ENCODE measurements around the gene MAP2K7.

Gene MAP2K7

DNA sequence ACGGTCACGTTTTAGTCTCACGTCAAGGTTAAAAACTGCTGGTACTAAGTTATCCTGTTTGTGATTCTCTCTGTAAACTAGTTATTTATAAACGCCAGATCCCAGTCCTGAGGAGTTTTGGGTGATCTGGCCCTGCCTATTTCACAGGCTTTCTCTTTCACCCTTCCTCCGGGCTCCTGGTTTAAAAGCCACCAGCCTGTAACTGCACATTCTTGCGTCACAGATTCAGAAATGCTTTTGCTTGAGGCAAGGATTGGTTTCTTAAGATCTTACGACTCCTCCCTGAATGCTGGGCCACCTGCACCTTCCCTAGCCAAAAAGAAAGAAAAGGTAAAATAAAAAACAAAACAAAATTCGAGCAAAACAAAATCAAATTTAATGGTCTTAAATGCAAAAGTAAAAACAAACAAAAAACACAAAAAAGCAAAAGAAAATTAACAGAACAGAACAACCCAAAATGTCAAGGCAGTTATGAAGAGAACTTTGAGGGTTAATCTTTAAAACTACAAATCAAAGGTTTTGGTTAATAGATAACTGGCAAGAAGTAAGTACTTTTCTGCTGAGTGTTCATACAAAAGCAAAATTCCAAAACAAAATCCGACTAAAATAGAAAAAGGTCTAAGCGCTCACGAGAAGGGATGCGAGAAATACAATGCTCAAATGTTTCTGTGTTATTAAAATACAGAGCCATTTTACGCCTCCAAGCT, 58.4 kb downstream of the MAP2K7 start:
- no peak overlapping the region for H3K23ac ChIP-seq (ENCODE audit: low read length in 2 of 2)
- H3K4me1 ChIP-seq (ENCODE audit: control insufficient read depth, insufficient read depth, low read depth, low read length) = peaks cover 11% of the 10 kb centered on the region
- no peaks in the 10 kb centered on the region for H3K9me3 ChIP-seq (ENCODE audit: control insufficient read depth, low read length)
- no peak overlapping the region for H2BK15ac ChIP-seq (ENCODE audit: low read depth, poor library complexity, severe bottlenecking)
- H3K27ac ChIP-seq (ENCODE audit: low read length, poor library complexity, severe bottlenecking) = peak overlapping the region; percentile 63
- no peak overlapping the region for H3K18ac ChIP-seq (ENCODE audit: low read depth in 1 of 2, low read length in 2 of 2)
- H3K79me1 ChIP-seq (replicated peaks; ENCODE audit: low read length, poor library complexity, severe bottlenecking) = peaks cover 44% of the 10 kb centered on the region
- H3K36me3 ChIP-seq (ENCODE audit: control insufficient read depth in 1 of 2, insufficient read depth in 2 of 2, low read depth in 1 of 2, low read length in 2 of 2) = peaks cover 62 to 83% of the 10 kb centered on the region in 2 experiments
- no peak overlapping the region for H2BK120ac ChIP-seq (ENCODE audit: low read depth, low read length)
- no peak overlapping the region for H2BK12ac ChIP-seq (ENCODE audit: low read length in 2 of 2)
- no peak for DNase-seq
- no peak overlapping the region for H2AFZ ChIP-seq (ENCODE audit: low read depth, low read length)
- H3K9ac ChIP-seq (ENCODE audit: low read length) = no peak overlapping the region
- no peak overlapping the region for H4K91ac ChIP-seq (ENCODE audit: low read length)
- no peak overlapping the region for H3K4me3 ChIP-seq (ENCODE audit: insufficient read depth in 1 of 2, low read depth in 1 of 2, low read length in 2 of 2)
- no peak overlapping the region for H3K4me2 ChIP-seq (ENCODE audit: low read length, poor library complexity, severe bottlenecking)
- H2AK5ac ChIP-seq (ENCODE audit: low read length, severe bottlenecking) = no peak overlapping the region
- no peaks in the 10 kb centered on the region for H3K27me3 ChIP-seq (ENCODE audit: control insufficient read depth in 1 of 2, insufficient read depth in 1 of 2, low read length in 2 of 2)
- H4K8ac ChIP-seq (ENCODE audit: low read length) = no peak overlapping the region
- no peak overlapping the region for H3K14ac ChIP-seq (ENCODE audit: low read length in 2 of 2)
- H3K4ac ChIP-seq (ENCODE audit: low read depth in 1 of 2, low read length in 2 of 2) = no peak overlapping the region
- WGBS = 95% methylated on average over 10 of the region's 13 CpGs
- no peak overlapping the region for H2BK5ac ChIP-seq (ENCODE audit: low read depth, low read length, poor library complexity, severe bottlenecking)

DNA sequence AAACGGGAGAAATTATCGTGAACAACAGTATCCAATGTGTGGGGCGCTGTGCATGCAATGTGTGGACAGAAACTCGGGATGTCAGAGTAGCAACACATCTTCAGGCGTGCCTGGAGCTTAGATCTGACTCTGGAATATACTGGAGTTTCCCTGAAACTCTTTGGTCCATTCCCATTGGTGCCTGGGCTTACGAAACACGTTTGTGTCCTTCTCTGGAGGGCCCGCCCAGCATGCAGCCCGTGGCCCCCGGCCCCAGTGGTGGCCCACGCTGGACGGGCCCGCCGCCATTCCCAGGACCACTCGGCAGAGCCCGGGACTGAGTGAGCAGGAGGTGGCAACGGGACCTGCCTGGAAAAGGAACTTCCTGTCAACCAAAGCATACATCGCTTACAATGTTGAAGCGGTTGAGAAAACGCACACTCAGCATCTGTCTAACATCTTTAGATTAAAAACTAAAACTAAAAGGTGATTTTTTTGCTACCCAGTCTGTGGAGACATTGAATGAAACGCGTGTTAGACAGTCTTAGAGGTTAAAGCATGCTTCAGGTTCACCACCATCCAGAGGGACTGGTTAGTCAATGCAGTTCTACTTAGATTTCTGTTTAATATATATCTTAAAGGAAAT, 59.1 kb downstream of the MAP2K7 start:
- peaks cover 50% of the 10 kb centered on the region for H3K79me1 ChIP-seq (replicated peaks; ENCODE audit: low read length, poor library complexity, severe bottlenecking)
- no peak overlapping the region for H3K9ac ChIP-seq (ENCODE audit: low read length)
- H3K23ac ChIP-seq (ENCODE audit: low read length in 2 of 2) = no peak overlapping the region
- H3K14ac ChIP-seq (ENCODE audit: low read length in 2 of 2) = no peak overlapping the region
- H3K18ac ChIP-seq (ENCODE audit: low read depth in 1 of 2, low read length in 2 of 2) = no peak overlapping the region
- no peak overlapping the region for H2AK5ac ChIP-seq (ENCODE audit: low read length, severe bottlenecking)
- no peak overlapping the region for H2BK15ac ChIP-seq (ENCODE audit: low read depth, poor library complexity, severe bottlenecking)
- peaks cover 11% of the 10 kb centered on the region for H3K4me1 ChIP-seq (ENCODE audit: control insufficient read depth, insufficient read depth, low read depth, low read length)
- no peak overlapping the region for H3K4ac ChIP-seq (ENCODE audit: low read depth in 1 of 2, low read length in 2 of 2)
- no peak overlapping the region for H2BK120ac ChIP-seq (ENCODE audit: low read depth, low read length)
- H2BK12ac ChIP-seq (ENCODE audit: low read length in 2 of 2) = no peak overlapping the region
- no peak overlapping the region for H4K91ac ChIP-seq (ENCODE audit: low read length)
- H3K4me2 ChIP-seq (ENCODE audit: low read length, poor library complexity, severe bottlenecking) = no peak overlapping the region
- H4K8ac ChIP-seq (ENCODE audit: low read length) = no peak overlapping the region
- H2AFZ ChIP-seq (ENCODE audit: low read depth, low read length) = no peak overlapping the region
- H3K27ac ChIP-seq (ENCODE audit: low read length, poor library complexity, severe bottlenecking) = peak overlapping the region; percentile 17
- no peaks in the 10 kb centered on the region for H3K27me3 ChIP-seq (ENCODE audit: control insufficient read depth in 1 of 2, insufficient read depth in 1 of 2, low read length in 2 of 2)
- peaks cover 62 to 87% of the 10 kb centered on the region in 2 experiments for H3K36me3 ChIP-seq (ENCODE audit: control insufficient read depth in 1 of 2, insufficient read depth in 2 of 2, low read depth in 1 of 2, low read length in 2 of 2)
- DNase-seq = no peak
- no peaks in the 10 kb centered on the region for H3K9me3 ChIP-seq (ENCODE audit: control insufficient read depth, low read length)
- no peak overlapping the region for H2BK5ac ChIP-seq (ENCODE audit: low read depth, low read length, poor library complexity, severe bottlenecking)
- WGBS = 97% methylated on average over 19 of the region's 22 CpGs
- no peak overlapping the region for H3K4me3 ChIP-seq (ENCODE audit: insufficient read depth in 1 of 2, low read depth in 1 of 2, low read length in 2 of 2)

DNA sequence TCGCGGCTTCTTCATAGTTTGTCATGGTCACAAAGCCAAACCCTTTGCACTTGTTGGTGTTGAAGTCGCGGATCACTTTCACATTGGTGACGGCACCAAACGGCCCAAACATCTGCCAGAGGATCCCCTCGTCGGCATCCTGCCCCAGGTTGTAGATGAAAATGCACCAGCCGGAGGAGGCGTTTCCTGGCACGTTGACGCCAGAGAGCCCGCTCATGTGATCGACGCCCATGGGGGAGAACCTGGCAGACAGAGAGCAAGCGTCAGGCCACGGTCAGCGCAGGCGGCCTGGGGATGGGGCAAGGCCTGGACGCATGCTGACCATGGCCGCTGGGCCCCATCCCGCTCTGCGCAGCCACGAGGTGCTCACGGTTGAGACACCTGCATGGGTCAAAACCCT, 59.9 kb downstream of the MAP2K7 start:
- no peak overlapping the region for H2AK5ac ChIP-seq (ENCODE audit: low read length, severe bottlenecking)
- H3K9me3 ChIP-seq (ENCODE audit: control insufficient read depth, low read length) = no peaks in the 10 kb centered on the region
- peaks cover 63 to 91% of the 10 kb centered on the region in 2 experiments for H3K36me3 ChIP-seq (ENCODE audit: control insufficient read depth in 1 of 2, insufficient read depth in 2 of 2, low read depth in 1 of 2, low read length in 2 of 2)
- over 99% methylated on average over 25 of the region's 25 CpGs for WGBS
- no peak overlapping the region for H3K23ac ChIP-seq (ENCODE audit: low read length in 2 of 2)
- H3K4me3 ChIP-seq (ENCODE audit: insufficient read depth in 1 of 2, low read depth in 1 of 2, low read length in 2 of 2) = no peak overlapping the region
- no peak overlapping the region for H2BK15ac ChIP-seq (ENCODE audit: low read depth, poor library complexity, severe bottlenecking)
- H2BK5ac ChIP-seq (ENCODE audit: low read depth, low read length, poor library complexity, severe bottlenecking) = no peak overlapping the region
- H3K4me2 ChIP-seq (ENCODE audit: low read length, poor library complexity, severe bottlenecking) = no peak overlapping the region
- no peak overlapping the region for H2AFZ ChIP-seq (ENCODE audit: low read depth, low read length)
- H2BK12ac ChIP-seq (ENCODE audit: low read length in 2 of 2) = no peak overlapping the region
- no peak overlapping the region for H3K9ac ChIP-seq (ENCODE audit: low read length)
- H3K18ac ChIP-seq (ENCODE audit: low read depth in 1 of 2, low read length in 2 of 2) = no peak overlapping the region
- H4K91ac ChIP-seq (ENCODE audit: low read length) = no peak overlapping the region
- H4K8ac ChIP-seq (ENCODE audit: low read length) = no peak overlapping the region
- H3K14ac ChIP-seq (ENCODE audit: low read length in 2 of 2) = no peak overlapping the region
- H3K27me3 ChIP-seq (ENCODE audit: control insufficient read depth in 1 of 2, insufficient read depth in 1 of 2, low read length in 2 of 2) = no peaks in the 10 kb centered on the region
- H3K79me1 ChIP-seq (replicated peaks; ENCODE audit: low read length, poor library complexity, severe bottlenecking) = peaks cover 53% of the 10 kb centered on the region
- no peak overlapping the region for H3K4ac ChIP-seq (ENCODE audit: low read depth in 1 of 2, low read length in 2 of 2)
- no peak for DNase-seq
- H2BK120ac ChIP-seq (ENCODE audit: low read depth, low read length) = no peak overlapping the region
- H3K4me1 ChIP-seq (ENCODE audit: control insufficient read depth, insufficient read depth, low read depth, low read length) = peaks cover 11% of the 10 kb centered on the region
- H3K27ac ChIP-seq (ENCODE audit: low read length, poor library complexity, severe bottlenecking) = no peak overlapping the region
